K562 (cell line): ENCODE measurements around the gene CATSPER4. TPM values are rescaled to one million over a fixed set of nuclear protein-coding genes. Genes with fewer than 3 reads are reported as not detected.

Source experiments
- CEBPG ChIP-seq, 3 experiments: fragments of 200-800 bp in 1 of 3; sonication (Bioruptor generic) in 1 of 3; sonication (generic) in 1 of 3; formaldehyde crosslinking in 1 of 3; IDR thresholded peaks in 2 of 3; conservative IDR thresholded peaks in 1 of 3; 2 replicates each; pipeline versions ENCODE4 v1.6.1 to v1.8.0; 2016 to 2022; ENCODE audit warnings: missing compliant biosample characterization in 2 of 3, missing genetic modification characterization in 2 of 3, mild to moderate bottlenecking in 1 of 3, missing genetic modification reagents in 1 of 3
- CUX1 ChIP-seq: fragments of 200-800 bp; sonication (Bioruptor generic); IDR thresholded peaks from 2 replicates; pipeline ENCODE4 v1.6.1; 2016; ENCODE audit warnings: missing genetic modification characterization, missing compliant biosample characterization
- E2F5 ChIP-seq: sonication (generic); formaldehyde crosslinking; IDR thresholded peaks from 2 replicates; pipeline ENCODE4 v1.8.0; 2022; ENCODE audit warnings: mild to moderate bottlenecking, missing genetic modification reagents
- E2F8 ChIP-seq: fragments of 450-650 bp; IDR thresholded peaks from 2 replicates; pipeline ENCODE4 v1.7.1; 2018; ENCODE audit warnings: mild to moderate bottlenecking, low read depth; ENCODE audit not compliant: partially characterized antibody
- GMEB1 ChIP-seq: fragments of 250-450 bp; sonication (Bioruptor Pico); IDR thresholded peaks from 2 replicates; pipeline ENCODE4 v1.4.0; 2020; ENCODE audit warnings: mild to moderate bottlenecking
- HNRNPK ChIP-seq: fragments of 200-400 bp; formaldehyde crosslinking; IDR thresholded peaks from one replicate; pipeline ENCODE4 v1.6.1; 2018; ENCODE audit warnings: mild to moderate bottlenecking, low read depth, low read length; ENCODE audit not compliant: poor library complexity, severe bottlenecking
- HNRNPUL1 ChIP-seq: fragments of 200-400 bp; formaldehyde crosslinking; IDR thresholded peaks from 2 replicates; pipeline ENCODE4 v1.6.1; 2017; ENCODE audit warnings: low read length
- SIRT6 ChIP-seq: IDR thresholded peaks from one replicate; pipeline ENCODE4 v1.6.1; 2012; ENCODE audit warnings: low read depth, mild to moderate bottlenecking, control low read depth, inconsistent platforms, low read length, moderate library complexity
- TEAD4 ChIP-seq, 2 experiments: sonication (generic) in 1 of 2; formaldehyde crosslinking in 1 of 2; IDR thresholded peaks; 2 replicates each; pipeline versions ENCODE4 v1.6.1 to v1.8.0; 2012 to 2022; ENCODE audit warnings: borderline replicate concordance in 1 of 2, inconsistent platforms in 1 of 2, low read length in 1 of 2, mild to moderate bottlenecking in 1 of 2, missing genetic modification reagents in 1 of 2
- ZNF583 ChIP-seq: fragments of 250-450 bp; sonication (Bioruptor Pico); IDR thresholded peaks from 2 replicates; pipeline ENCODE4 v1.4.0; 2020
- polyA plus RNA-seq, 8 experiments: library from polyadenylated mRNA; depleted of rRNA in 4 of 8; stranded (reverse) in 5 of 8; unstranded in 3 of 8; fragments of >200 nt; fragmentation: Nextera tagmentation in 2 of 8; fragmentation: Illumina TruSeq in 1 of 8; extraction: Ambion mirVana in 2 of 8; extraction: Trizol in 1 of 8; gene quantifications; 2 replicates each; pipeline versions ENCODE4 v1.2.1 to v1.2.3, GENCODE V29; 2011 to 2014; ENCODE audit warnings: inconsistent platforms in 1 of 8, missing spikeins in 1 of 8
- total RNA-seq, 7 experiments: library from RNA; depleted of rRNA in 6 of 7; stranded (reverse); fragments of >200 nt in 6 of 7; fragmentation: Illumina TruSeq in 2 of 7; extraction: Trizol in 2 of 7; gene quantifications; 2 replicates each; pipeline versions ENCODE4 v1.2.1 to v1.2.3, GENCODE V29; 2011 to 2021; ENCODE audit warnings: low replicate concordance in 1 of 7

CATSPER4 gene
- total and polyA plus RNA-seq, 9 of the 15 experiments (the other 6 are each of a cell fraction or from before 2014, with no cell fraction given), result 0.04 to 0.13 TPM; not detected in 7

- TF ChIP-seq CEBPG (CRISPR knock-in tag; IDR thresholded peaks at IDR 0.05), result no peak
- no peak for TF ChIP-seq CEBPG (tag; conservative IDR thresholded peaks at IDR 0.05 in 1 of 2, IDR thresholded peaks at IDR 0.05 in 1 of 2)
- TF ChIP-seq TEAD4 (IDR thresholded peaks at IDR 0.05; ENCODE audit: low read length), result no peak
- no peak for TF ChIP-seq TEAD4 (CRISPR knock-in tag; IDR thresholded peaks at IDR 0.05; ENCODE audit: borderline replicate concordance)
- TF ChIP-seq CUX1 (CRISPR knock-in tag), result no peak
- no peak for TF ChIP-seq HNRNPUL1
- TF ChIP-seq HNRNPK, result no peak
- TF ChIP-seq E2F5 (CRISPR knock-in tag), result no peak
- no peak for TF ChIP-seq ZNF583 (CRISPR knock-in tag)
- TF ChIP-seq SIRT6, result no peak
- no peak for TF ChIP-seq E2F8
- TF ChIP-seq GMEB1 (CRISPR knock-in tag), result 0 out of 2 replicates have a peak, but pooled peaks have one; percentile 46
Measured at GRCh38 chr1:26164036-26164860, 26.2 kb upstream of the CATSPER4 start (continued).
